A172 (cell line): Measurements from ENCODE around the gene FSTL1. TPM values are rescaled to one million over a fixed set of nuclear protein-coding genes. Genes with fewer than 3 reads are reported as not detected.
A peak's percentile ranks its signal among the peaks of the same experiment; 100 is the strongest.

Experiments
- DNase-seq: peaks from one replicate; pipeline ENCODE4 v3.0.0-alpha.2; 2015; ENCODE audit warnings: low spot score
- total RNA-seq: library from RNA; depleted of rRNA; stranded (reverse); fragments of >200 nt; shearing (Covaris generic); gene quantifications from 2 replicates; pipeline ENCODE4 v1.2.3, GENCODE V29; 2014; rRNA removed

FSTL1 gene, protein sequence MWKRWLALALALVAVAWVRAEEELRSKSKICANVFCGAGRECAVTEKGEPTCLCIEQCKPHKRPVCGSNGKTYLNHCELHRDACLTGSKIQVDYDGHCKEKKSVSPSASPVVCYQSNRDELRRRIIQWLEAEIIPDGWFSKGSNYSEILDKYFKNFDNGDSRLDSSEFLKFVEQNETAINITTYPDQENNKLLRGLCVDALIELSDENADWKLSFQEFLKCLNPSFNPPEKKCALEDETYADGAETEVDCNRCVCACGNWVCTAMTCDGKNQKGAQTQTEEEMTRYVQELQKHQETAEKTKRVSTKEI
- 812 and 991 TPM in 2 replicates for total RNA-seq

DNA sequence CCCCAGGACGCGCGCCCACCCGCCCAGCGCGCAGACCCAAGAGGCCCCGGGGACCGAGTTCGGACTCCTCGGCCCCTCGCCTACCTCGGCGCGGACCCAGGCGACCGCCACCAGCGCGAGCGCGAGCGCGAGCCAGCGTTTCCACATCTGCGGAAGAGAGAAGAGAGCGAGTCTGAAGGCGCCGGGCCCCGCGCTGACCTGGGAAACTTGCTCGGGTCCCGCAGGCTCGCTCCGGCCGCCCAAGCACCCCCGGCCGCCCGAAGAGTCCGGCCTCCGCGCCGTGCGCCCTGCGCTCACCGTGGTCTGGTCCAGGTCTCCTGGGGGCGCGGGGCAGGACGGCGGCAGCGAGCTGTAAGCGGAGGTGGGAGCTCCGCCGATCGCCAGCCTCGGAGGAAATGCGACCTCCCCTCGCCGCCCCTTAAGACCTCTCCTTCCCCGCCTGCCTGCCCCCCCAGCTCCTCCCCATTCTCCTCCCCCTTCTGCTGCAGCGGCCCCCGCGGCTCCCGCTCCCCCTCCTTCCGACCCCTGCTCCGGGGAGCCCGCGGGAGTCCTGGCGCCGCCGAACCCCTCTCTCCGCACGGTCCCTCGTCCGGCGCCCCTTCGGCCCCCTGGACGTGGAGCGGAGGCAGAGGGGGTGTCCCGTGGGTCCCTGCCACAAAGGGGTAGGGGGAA, at the start of gene FSTL1:
FSTL1 (minus strand) TSS at position 393 of the 672 bp plus-strand sequence; CDS start at position 147, 246 bp downstream.
- DNase-seq: peak; percentile 68

DNA sequence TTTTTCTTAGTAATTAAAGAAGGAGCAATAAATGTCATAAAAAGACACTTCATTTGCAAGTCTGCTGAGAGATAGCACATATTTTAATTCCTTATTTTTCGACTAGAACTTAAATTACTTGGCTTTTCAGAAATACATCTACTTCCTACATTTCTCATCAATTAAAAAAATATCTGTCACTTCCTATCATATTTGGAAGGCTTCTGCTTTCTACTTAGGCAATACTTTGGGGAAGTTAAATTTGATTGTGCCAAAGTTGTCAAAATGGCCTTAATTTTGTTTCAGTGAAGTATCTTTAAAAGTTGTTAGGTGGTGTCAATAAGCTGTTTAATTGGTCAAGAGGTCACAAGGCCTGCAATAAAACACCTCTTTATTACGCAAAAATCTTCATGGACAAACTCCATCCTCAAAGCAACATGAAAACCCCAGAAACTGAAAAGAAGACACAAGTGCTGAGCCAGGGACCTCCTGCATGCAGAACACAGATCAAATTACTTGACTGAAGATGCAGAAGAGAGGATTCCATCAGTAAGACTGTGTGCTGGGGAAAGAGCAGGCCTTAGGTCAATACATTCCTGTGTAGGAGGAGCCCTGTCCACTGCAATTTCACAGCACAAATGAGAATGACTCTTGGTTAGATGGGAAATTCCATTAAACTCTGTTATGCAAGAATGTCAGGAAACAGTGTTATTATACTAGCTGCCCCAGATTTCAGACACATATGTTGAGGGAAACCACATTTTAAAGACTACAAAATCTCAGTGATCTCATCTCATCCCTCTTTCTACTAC, 48.0 kb upstream of the FSTL1 start:
- DNase-seq: peak; percentile 87

DNA sequence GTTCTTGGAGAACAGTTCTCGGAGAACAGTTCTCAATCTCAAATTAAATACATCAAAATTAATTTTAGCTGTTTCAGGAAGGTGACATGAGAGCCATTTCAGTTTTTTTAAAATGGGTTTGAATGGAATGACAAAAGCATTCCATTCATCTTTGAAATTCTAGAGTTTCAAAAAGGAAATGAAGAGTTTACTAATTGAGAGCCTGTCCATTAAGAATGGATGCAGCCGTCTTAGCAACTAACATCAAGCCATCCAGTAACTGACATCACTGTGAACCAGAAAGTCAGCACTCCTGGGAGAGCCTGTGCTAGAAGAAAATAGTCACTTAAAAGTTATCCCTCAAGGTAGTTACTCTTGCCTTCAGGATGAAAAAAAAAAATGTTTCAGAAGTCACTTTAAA, 47.0 kb upstream of the FSTL1 start:
- peak; percentile 45 for DNase-seq

DNA sequence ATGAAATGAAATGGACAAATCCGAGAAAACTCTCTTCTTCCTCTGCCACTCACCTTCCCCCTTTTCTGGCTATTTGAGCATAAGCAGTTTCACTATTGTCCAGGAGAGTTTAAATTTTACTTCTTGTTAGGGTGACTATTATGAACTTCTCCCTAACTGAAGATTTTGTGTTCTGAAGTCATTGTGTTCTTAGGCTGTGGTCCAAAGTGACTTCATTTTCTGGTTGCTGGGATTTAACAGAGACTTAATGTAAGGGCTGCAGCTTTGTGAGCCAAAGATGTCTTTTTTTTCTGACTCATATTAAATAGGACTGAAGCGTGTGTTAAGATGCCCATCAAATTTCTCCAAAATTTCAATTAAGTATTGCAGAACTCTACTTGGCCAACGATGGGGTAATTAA, 46.5 kb upstream of the FSTL1 start:
- DNase-seq: peak; percentile 92

DNA sequence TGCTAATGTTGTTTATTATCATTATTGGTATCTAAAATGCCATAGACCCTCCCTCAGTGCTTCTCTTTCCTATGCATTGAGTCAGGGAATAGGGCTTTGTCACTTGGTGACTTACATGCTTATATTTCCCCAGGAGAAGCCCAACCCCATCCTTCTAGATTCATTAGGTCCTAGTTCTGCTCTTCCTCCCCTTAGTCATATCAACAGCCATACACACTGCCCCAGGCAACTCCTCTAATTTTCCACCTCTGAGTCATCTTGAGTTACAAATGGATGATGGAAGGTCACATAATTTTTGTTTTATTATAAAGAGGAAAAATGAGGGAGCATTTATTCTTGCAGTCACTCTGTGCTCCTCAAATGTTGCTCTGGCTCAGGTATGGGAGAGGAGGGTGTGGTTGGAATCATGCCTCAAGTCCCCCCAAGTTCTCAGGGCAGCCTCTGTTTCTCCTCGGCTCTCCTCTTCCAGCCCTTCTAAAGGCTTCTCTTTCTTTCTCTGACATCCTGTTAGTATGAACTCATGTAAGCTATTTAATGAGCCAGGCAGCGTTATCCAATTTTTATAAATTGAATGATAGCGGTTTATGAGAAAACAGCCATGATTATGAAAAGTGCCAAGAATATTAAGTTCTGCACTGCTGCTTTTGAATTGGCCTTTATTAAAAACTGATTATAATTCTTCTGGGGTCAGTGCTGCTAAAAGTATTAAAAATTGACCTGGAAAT, 45.6 kb upstream of the FSTL1 start:
- DNase-seq: peak; percentile 84

DNA sequence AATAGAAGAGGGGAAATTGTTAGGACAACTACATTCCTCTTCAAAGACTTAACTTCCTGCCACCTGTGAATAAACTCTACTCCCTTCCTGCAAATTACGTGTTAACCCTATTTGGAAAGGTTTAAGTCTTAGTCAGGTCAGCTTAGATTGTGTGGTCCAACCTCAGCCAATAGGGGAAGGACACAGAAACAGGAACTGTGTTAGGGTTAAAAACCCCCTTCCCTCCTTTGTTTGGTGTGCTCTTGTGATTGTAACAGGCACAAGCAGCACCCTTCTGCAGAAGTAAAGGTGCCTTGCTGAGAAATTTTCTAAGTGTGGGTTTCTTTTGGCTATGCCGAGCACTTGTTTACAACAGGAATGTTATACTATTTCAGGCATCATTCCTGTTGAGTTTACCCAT, 45.0 kb upstream of the FSTL1 start:
- DNase-seq: no peak

DNA sequence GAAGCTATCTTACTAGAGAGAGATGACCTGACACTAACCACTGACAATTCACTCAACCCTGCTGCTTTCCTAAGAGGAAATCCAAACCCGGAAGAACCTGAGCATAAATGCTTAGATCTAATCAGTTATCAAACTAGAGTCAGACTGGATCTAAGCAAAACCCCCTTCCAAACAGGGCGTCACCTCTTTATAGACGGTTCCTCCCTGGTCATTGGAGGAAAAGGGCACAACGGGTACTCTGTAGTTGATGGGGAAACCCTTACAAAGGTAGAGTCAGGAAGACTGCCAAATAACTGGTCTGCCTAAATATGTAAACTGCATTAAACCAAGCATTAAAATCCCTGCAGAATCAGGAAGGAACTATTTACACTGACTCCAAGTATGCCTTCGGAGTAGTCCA, 41.3 kb upstream of the FSTL1 start:
- no peak for DNase-seq

DNA sequence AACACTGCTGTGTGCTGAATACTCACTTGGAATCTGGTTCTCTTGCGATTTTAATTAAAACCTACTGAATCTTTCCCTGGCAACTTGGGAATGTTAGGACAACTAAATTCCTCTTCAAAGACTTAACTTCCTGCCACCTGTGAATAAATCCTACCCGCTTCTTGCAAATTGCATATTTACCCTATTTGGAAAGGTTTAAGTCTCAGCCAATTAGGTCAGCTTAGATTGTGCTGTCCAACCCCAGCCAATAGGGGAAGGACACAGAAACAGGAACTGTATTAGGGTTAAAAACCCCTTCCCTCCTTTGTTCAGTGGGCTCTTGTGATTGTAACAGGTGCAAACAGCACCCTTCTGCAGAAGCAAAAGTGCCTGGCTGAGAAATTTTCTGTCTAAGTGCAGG, 38.6 kb upstream of the FSTL1 start:
- DNase-seq: no peak

DNA sequence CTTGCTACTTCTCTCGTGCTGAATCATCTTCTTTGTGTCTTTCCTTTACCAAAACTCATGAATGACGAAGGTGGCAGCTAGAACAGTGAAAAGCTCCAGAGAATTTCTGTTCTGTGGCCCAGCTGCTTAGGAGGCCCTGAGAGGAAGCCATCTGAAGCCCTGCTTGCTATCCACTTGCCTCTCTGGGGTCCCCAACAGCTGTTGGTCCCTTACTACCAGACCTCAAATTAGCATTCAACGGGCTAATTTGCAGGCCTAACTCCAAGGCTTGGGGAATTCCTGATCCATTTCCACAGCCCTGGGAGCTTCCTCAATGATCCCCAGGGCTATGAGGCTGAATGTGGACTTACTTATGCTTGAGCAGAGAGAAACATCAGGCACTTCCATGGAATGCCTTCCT, 37.5 kb upstream of the FSTL1 start:
- no peak for DNase-seq

DNA sequence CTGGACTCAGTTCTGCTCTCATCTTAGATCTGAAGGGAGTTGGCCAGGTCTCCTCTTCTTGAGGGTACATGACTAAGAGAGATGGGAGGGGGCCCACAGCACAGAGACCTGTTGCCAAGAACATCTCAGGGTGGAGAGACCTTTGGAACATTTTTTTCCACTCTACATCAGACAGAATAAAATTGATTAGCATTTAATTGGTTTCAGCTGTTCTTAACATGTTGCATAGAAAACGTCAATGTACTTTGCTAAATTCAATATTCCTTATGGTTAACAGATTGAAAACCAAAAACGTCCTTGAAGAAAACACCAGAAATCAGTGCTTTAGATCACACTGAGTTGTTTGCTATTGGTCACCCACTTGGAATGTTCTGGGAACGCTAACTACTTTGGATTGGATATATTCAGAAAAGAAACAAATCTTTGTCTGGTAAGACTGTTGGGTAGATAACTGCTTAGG, 36.4 kb upstream of the FSTL1 start:
- no peak for DNase-seq

DNA sequence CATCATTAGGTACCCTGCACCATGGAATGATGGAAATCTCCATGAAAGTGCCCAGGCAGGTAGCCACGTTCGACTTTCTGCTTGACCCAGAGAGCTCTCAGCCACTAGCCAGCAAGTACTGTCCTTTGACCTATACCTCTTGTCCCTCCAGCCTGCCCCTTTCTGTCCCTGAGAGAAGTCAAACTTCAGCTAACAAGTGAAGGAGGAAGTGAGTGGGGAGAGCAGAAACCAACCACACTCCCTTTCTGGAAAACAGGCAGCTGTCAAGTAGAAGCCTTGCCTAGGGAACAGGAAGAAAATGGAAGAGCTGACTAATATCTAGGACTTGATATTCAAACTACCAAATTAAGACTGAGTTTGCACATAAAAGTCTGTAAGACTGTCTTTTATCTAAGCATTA, 30.3 kb upstream of the FSTL1 start:
- no peak for DNase-seq

DNA sequence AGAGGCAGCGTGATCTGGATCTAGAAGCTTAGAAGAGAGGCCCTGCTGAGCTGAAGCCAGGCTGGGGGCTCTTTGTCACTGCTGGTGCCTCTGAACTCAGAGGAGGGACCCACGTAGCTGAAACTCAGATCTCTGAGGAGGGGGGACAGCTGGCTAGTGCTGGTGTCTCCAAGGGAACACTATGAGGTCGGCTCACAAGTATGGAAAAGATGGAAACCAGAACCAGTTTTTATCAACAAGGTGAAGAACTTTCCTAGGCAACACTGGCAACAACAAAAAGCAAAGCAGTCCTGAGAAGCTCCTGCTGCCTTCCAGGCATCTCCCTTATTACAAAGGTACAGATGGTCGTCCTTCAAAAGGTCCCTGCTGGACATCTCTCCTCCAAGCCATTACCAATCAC, 27.0 kb upstream of the FSTL1 start:
- no peak for DNase-seq

DNA sequence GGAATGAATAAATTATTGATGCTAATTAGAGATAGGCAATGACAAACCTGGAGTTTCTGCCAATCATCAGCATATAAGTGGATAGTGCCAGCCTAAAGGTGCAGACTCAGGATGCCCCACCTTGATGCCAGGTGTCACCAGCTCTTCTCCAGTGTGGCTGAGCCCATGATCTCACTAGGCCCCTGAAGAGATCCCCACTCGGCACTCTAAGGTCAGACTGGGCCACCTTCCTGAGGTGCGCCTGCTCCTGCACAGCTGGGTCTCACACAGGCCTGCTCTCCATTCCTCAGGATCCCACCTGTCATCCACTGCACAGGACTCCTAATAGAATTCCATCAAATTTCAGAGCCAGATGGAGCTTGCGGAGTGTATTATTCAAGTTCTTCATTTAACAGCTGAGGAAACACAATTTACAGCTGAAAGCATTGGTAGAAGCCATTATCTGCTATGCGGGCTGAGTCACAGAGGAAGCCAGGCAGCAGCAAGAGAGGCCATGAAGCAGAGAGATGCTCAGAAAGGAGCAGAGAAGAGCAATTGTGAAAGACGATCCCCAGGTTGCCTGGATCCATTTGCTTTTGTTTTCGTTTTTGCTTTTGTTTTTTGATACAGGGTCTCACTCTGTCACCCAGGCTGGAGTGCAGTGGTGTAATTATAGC, 25.1 kb upstream of the FSTL1 start:
- no peak for DNase-seq

DNA sequence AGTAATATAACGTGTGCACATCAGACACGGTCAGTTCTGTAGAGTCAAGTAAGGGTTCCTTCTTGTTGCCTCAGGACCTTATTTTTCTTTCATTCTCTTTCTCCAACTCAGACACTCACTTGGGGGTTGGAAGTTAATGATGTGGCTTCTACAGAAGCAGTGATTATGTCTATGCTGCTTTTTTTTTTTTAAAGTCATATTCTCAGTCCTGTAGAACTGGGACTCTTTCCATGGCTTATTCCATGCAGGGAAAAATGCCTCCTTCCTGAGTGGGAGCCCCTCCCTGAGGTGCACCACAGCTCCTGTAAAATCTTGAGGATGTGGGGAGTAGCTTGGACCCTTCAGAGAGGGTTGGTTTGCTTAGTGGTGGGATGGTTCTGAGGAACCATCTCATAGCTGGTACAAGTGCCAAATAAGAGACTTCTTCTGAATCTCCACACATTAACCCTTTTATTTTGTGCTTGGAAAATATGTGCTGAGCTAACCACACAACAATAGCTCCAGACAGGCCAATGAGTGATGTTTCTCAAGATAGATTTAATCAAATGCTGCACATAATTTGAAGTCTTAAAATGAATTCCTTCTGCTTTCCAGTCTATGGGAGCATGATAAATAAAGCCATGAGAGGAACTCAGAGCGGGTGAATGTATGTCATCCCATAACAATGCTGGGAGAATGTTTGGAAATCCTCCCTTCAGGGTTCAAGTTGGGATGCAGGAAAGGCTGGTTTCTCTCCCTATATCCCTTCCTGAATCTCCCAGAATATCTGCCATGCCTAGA, 23.3 kb upstream of the FSTL1 start:
- DNase-seq: no peak

DNA sequence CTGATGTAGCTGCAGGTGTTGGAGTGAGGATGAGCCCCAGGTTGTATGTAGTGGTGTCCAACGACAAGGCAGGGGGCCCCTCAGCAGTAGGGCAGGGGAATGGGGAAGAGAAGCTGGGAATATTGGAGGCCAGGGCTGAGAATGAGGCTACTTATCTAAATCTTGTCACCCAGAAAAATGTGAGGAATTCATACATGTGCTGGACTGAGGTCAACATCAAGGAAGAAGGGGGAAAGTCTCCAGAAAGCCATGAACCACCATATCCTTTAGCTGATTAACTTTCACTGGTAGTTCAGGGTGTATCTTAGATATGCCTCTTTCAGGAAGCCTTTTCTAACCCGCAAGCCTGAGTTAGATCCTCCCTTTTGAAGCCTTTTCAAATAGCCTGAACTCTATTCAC, 22.6 kb upstream of the FSTL1 start:
- DNase-seq: peak; percentile 54

DNA sequence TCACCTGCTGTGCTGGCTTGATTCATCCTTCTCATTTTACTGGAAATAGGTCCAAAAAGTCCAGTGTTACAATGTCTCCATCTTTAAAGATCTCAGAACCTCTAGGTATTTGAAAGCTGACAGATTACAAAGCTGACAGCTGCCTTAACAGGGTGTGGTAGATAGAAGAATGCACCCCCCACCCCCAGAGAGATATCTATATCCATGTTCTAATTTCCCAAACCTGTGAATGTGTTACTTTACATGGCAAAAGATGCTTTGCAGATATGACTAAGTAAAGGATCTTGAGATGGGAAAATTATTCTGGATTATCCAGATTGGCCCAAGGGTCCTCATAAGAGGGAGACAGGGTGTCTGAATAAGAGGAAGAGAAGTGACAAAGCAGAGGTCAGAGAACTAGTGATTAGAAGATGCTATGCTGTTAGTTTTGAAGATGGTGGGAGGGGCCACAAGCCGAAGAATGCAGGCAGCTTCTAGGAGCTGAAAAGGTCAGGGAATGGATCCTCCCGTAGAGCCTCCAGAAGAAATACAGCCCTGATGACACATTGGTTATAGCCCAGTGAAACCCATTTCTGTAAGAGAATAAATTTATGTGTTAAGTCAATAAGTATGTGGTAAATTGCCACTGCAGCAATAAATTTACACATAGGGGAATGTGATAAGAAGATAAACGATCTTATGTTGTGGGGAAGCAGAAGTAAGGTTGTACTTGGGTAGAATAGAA, 21.5 kb upstream of the FSTL1 start:
- peak; percentile 75 for DNase-seq

DNA sequence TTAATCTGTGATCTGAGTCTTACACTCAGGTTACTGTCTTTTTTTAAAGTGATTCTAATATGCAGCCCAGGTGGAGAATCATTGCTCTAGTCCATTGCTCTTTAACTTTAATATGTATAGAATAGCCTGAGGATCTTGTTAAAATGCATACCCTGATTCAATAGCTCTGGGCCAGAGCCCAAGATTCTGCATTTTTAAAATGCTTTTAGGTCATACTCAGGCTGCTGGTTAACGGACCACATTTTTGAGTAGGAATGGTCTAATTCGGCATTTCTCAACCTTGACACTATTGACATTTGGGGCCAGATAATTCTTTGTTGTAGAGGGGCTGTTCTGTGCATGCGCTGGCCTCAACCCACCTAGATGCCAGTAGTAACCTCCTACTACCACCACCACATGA, 20.9 kb upstream of the FSTL1 start:
- DNase-seq: peak; percentile 73

DNA sequence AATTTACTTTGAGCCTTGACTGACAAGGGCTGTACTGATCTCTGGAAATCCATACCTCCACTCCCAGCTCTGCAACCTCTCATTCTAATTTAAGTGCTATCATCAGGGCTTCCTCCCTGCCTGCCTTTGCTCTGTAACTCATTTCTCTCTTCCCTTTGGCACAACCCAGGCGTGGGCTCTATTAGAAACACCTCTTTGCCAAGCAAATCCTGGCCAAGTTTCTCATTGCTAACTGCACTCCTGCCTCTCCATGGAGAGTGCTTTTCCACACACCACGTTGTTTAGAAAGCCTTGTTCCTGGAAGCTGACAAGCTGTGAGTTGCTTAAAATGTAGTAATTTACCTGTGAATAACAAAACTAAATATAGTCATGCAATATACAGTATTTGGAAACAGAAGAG, 20.1 kb upstream of the FSTL1 start:
- no peak for DNase-seq

DNA sequence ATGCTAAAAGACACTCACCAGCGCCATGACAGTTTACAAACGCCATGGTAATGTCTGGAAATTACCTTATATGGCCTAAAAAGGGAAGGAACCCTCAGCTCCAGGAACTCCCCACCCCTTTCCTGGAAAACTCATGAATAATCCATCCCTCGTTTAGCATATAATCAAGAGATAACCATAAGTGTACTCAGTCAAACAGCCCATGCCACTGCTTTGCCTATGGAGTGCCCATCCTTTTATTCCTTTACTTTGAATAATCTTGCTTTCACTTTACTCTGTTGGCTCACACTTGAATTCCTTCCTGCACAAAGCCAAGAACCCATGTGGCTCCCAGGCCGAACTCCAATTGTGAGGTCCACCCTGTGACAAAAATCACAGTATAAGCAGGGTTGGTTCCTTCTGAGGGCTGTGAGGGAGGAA, 19.1 kb upstream of the FSTL1 start:
- no peak for DNase-seq

DNA sequence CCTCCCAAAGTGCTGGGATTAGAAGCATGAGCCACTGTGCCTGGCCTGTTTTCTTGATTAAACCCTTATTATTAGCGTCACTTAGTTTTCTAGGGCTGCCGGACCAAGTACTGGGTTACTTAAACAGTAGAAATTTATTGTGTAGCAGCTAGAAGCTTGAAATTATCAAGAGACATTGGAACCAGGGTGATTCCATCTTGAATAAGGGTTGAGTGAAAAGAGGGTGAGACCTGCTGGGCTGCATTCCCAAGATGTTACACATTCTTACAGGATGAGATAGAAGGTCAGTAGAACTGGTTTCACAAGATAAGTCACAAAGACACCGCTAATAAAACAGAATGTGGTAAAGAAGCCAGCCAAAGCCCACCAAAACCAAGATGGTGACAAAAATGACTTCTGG, 18.6 kb upstream of the FSTL1 start:
- peak; percentile 88 for DNase-seq
